Adipocyte (in vitro differentiated cells): ENCODE data around the gene DHFR2.
"Not testable (repeated sequence)": the region's sequence is repeated elsewhere in the genome, so short reads cannot be mapped to it uniquely, and the experiment has no call there.

Source experiments
- DNase-seq: peaks from one replicate; pipeline ENCODE4 v3.0.0-alpha.2; 2015; ENCODE audit warnings: low read depth
- H3K27me3 ChIP-seq: replicated peaks from 2 replicates; pipeline ENCODE4 v1.7.0; 2013; ENCODE audit warnings: mild to moderate bottlenecking, low read length, moderate library complexity; ENCODE audit not compliant: control insufficient read depth, insufficient read depth
- H3K36me3 ChIP-seq: 2 replicates; pipeline ENCODE4 v1.7.0; 2013; ENCODE audit warnings: low read length, mild to moderate bottlenecking, moderate library complexity; ENCODE audit not compliant: control insufficient read depth, insufficient read depth, severe bottlenecking
- H3K4me1 ChIP-seq: 2 replicates; pipeline ENCODE4 v1.7.0; 2013; ENCODE audit warnings: mild to moderate bottlenecking, low read length, moderate library complexity; ENCODE audit not compliant: control insufficient read depth, insufficient read depth
- H3K4me3 ChIP-seq: 2 replicates; pipeline ENCODE4 v1.7.0; 2013; ENCODE audit warnings: mild to moderate bottlenecking, low read length, moderate library complexity
- H3K9ac ChIP-seq: 2 replicates; pipeline ENCODE4 v1.7.0; 2013; ENCODE audit warnings: mild to moderate bottlenecking, low read length, moderate library complexity
- H3K9me3 ChIP-seq: 2 replicates; pipeline ENCODE4 v1.7.0; 2013; ENCODE audit warnings: mild to moderate bottlenecking, low read length, moderate library complexity; ENCODE audit not compliant: control insufficient read depth

Gene DHFR2

GRCh38 chr3:94065122-94065521, 2.4 kb upstream of the DHFR2 start:
- no peak for DNase-seq
- Histone ChIP-seq H3K4me3 (no peak overlapping the region), H3K36me3 (peaks cover 2% of the 10 kb centered on the region), H3K4me1 (peaks cover 16% of the 10 kb centered on the region), H3K9me3 (no peaks in the 10 kb centered on the region), H3K27me3 (no peaks in the 10 kb centered on the region), H3K9ac (no peak overlapping the region)

- Histone ChIP-seq H3K4me3 (peak overlapping the region; percentile 95), H3K27me3 (no peaks in the 10 kb centered on the region), H3K4me1 (peaks cover 16% of the 10 kb centered on the region), H3K36me3 (peaks cover 5% of the 10 kb centered on the region), H3K9ac (peak overlapping the region; percentile 97), H3K9me3 (no peaks in the 10 kb centered on the region)
- DNase-seq, result no peak
These were observed 1.6 kb upstream of the DHFR2 start for GRCh38 chr3:94064243-94064860.

- peaks cover 5% of the 10 kb centered on the region for H3K36me3 ChIP-seq
- no peaks in the 10 kb centered on the region for H3K27me3 ChIP-seq
- H3K4me1 ChIP-seq, result peaks cover 16% of the 10 kb centered on the region
- H3K4me3 ChIP-seq, result peak overlapping the region; percentile 95
- no peaks in the 10 kb centered on the region for H3K9me3 ChIP-seq
- peak; percentile 32 for DNase-seq
- peak overlapping the region; percentile 97 for H3K9ac ChIP-seq
These were observed 892 bp upstream of the DHFR2 start for GRCh38 chr3:94063496-94064119.

- Histone ChIP-seq H3K4me3 (no peak overlapping the region), H3K36me3 (peaks cover 14% of the 10 kb centered on the region), H3K9ac (no peak overlapping the region), H3K4me1 (peaks cover 16% of the 10 kb centered on the region), H3K27me3 (no peaks in the 10 kb centered on the region), H3K9me3 (no peaks in the 10 kb centered on the region)
- DNase-seq, result no peak
These were observed 1.4 kb downstream of the DHFR2 start for GRCh38 chr3:94061297-94061696.

- Histone ChIP-seq H3K9me3 (no peaks in the 10 kb centered on the region), H3K4me3 (no peak overlapping the region), H3K27me3 (no peaks in the 10 kb centered on the region), H3K9ac (no peak overlapping the region), H3K36me3 (peaks cover 22% of the 10 kb centered on the region), H3K4me1 (no peaks in the 10 kb centered on the region)
- no peak for DNase-seq
These were observed 12.2 kb downstream of the DHFR2 start for GRCh38 chr3:94050546-94050945.

GRCh38 chr3:94049267-94049666, 13.4 kb downstream of the DHFR2 start:
- no peaks in the 10 kb centered on the region for H3K27me3 ChIP-seq
- H3K4me3 ChIP-seq, result no peak overlapping the region
- no peak overlapping the region for H3K9ac ChIP-seq
- peaks cover 18% of the 10 kb centered on the region for H3K36me3 ChIP-seq
- no peaks in the 10 kb centered on the region for H3K9me3 ChIP-seq
- no peak for DNase-seq
- H3K4me1 ChIP-seq, result no peaks in the 10 kb centered on the region

GRCh38 chr3:94046533-94046932, 16.2 kb downstream of the DHFR2 start:
- Histone ChIP-seq H3K27me3 (no peaks in the 10 kb centered on the region), H3K9me3 (no peaks in the 10 kb centered on the region), H3K36me3 (peaks cover 9% of the 10 kb centered on the region), H3K4me3 (no peak overlapping the region), H3K9ac (no peak overlapping the region), H3K4me1 (no peaks in the 10 kb centered on the region)
- no peak for DNase-seq

GRCh38 chr3:94044100-94044936, 18.4 kb downstream of the DHFR2 start:
- not testable (repeated sequence) for H3K27me3 ChIP-seq, H3K4me1 ChIP-seq, H3K36me3 ChIP-seq, H3K9me3 ChIP-seq, DNase-seq, H3K4me3 ChIP-seq, H3K9ac ChIP-seq

- Histone ChIP-seq H3K9me3 (no peaks in the 10 kb centered on the region), H3K27me3 (no peaks in the 10 kb centered on the region), H3K9ac (no peak overlapping the region), H3K4me3 (no peak overlapping the region), H3K36me3 (peaks cover 3% of the 10 kb centered on the region), H3K4me1 (no peaks in the 10 kb centered on the region)
- DNase-seq, result no peak
These were observed 19.4 kb downstream of the DHFR2 start for GRCh38 chr3:94043285-94043684.

GRCh38 chr3:94036909-94037507, 25.7 kb downstream of the DHFR2 start:
- peak; percentile 40 for DNase-seq
- Histone ChIP-seq H3K27me3 (no peaks in the 10 kb centered on the region), H3K9ac (no peak overlapping the region), H3K4me1 (no peaks in the 10 kb centered on the region), H3K36me3 (peaks cover 3% of the 10 kb centered on the region), H3K4me3 (no peak overlapping the region), H3K9me3 (no peaks in the 10 kb centered on the region)
